Measurements from ENCODE around the gene PLXNC1.
"Not testable (repeated sequence)": the region's sequence is repeated elsewhere in the genome, so short reads cannot be mapped to it uniquely, and the experiment has no call there.

Gene PLXNC1

GRCh38 chr12:94312378-94312777 lies 164.0 kb downstream of the PLXNC1 start:
- Histone ChIP-seq H3F3A (ENCODE audit: insufficient read depth, low read length) (peaks cover 5% of the 10 kb centered on the region; the same call in 1 of the 2 replicates), H3K9me3 (ENCODE audit: low read length) (no peaks in the 10 kb centered on the region; the same call in 1 of the 2 replicates), H3K4me1 (ENCODE audit: insufficient read depth, low read length, severe bottlenecking) (no peaks in the 10 kb centered on the region), H3K9ac (ENCODE audit: low read length) (no peak overlapping the region), H3K79me2 (ENCODE audit: insufficient read depth, low read length) (no peaks in the 10 kb centered on the region), H4K20me1 (ENCODE audit: insufficient read depth, low read length) (no peaks in the 10 kb centered on the region), H3K27me3 (ENCODE audit: insufficient read depth, low read length) (no peaks in the 10 kb centered on the region), H2AFZ (ENCODE audit: low read length) (no peak overlapping the region), H3K4me3 (ENCODE audit: low read depth, low read length, poor library complexity, severe bottlenecking) (no peak overlapping the region), H3K9me2 (ENCODE audit: low read depth, low read length) (no peaks in the 10 kb centered on the region), H3K27ac (ENCODE audit: low read depth, low read length, poor library complexity, severe bottlenecking) (no peak overlapping the region), H3K36me3 (ENCODE audit: insufficient read depth, low read length) (peaks cover 42% of the 10 kb centered on the region), H3K4me2 (ENCODE audit: low read length) (no peak overlapping the region)
- TF ChIP-seq, protein P1, sequence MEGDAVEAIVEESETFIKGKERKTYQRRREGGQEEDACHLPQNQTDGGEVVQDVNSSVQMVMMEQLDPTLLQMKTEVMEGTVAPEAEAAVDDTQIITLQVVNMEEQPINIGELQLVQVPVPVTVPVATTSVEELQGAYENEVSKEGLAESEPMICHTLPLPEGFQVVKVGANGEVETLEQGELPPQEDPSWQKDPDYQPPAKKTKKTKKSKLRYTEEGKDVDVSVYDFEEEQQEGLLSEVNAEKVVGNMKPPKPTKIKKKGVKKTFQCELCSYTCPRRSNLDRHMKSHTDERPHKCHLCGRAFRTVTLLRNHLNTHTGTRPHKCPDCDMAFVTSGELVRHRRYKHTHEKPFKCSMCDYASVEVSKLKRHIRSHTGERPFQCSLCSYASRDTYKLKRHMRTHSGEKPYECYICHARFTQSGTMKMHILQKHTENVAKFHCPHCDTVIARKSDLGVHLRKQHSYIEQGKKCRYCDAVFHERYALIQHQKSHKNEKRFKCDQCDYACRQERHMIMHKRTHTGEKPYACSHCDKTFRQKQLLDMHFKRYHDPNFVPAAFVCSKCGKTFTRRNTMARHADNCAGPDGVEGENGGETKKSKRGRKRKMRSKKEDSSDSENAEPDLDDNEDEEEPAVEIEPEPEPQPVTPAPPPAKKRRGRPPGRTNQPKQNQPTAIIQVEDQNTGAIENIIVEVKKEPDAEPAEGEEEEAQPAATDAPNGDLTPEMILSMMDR (IDR thresholded peaks at IDR 0.05; ENCODE audit: low read length) = no peak
- TF ChIP-seq EZH2 (IDR thresholded peaks at IDR 0.05; ENCODE audit: borderline replicate concordance, low read length) = no peak

DNA sequence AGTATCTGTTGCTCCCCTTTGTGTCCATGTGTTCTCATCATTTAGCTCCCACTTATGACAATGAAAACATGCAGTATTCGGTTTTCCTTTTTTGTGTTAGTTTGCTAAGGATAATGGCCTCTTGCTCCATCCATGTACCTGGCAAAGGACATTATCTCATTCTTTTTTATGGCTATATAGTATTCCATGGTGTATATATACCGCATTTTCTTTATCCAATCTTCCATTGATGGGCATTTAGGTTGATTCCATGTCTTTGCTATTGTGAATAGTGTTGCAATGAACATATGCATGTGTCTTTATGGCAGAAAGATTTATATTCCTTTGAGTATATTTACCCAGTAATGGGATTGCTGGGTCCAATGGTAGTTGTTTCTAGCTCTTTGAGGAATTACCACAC lies 168.2 kb downstream of the PLXNC1 start:
- H3K4me3 ChIP-seq (ENCODE audit: low read depth, low read length, poor library complexity, severe bottlenecking); H3K79me2 ChIP-seq (ENCODE audit: insufficient read depth, low read length); H3K9ac ChIP-seq (ENCODE audit: low read length); H4K20me1 ChIP-seq (ENCODE audit: insufficient read depth, low read length); H3F3A ChIP-seq (ENCODE audit: insufficient read depth, low read length); H3K4me1 ChIP-seq (ENCODE audit: insufficient read depth, low read length, severe bottlenecking); H2AFZ ChIP-seq (ENCODE audit: low read length); H3K9me2 ChIP-seq (ENCODE audit: low read depth, low read length); H3K4me2 ChIP-seq (ENCODE audit: low read length); H3K27ac ChIP-seq (ENCODE audit: low read depth, low read length, poor library complexity, severe bottlenecking); H3K27me3 ChIP-seq (ENCODE audit: insufficient read depth, low read length): not testable (repeated sequence)
- Histone ChIP-seq H3K36me3 (ENCODE audit: insufficient read depth, low read length) (peaks cover 15% of the 10 kb centered on the region), H3K9me3 (ENCODE audit: low read length) (peaks cover 17% of the 10 kb centered on the region)

GRCh38 chr12:94318181-94318580 lies 169.8 kb downstream of the PLXNC1 start:
- TF ChIP-seq, protein P1 (IDR thresholded peaks at IDR 0.05; ENCODE audit: low read length) = no peak
- no peak for TF ChIP-seq EZH2 (IDR thresholded peaks at IDR 0.05; ENCODE audit: borderline replicate concordance, low read length)
- no peak overlapping the region for H3K4me2 ChIP-seq (ENCODE audit: low read length)
- no peak overlapping the region for H2AFZ ChIP-seq (ENCODE audit: low read length)
- no peak overlapping the region for H3K27ac ChIP-seq (ENCODE audit: low read depth, low read length, poor library complexity, severe bottlenecking)
- no peaks in the 10 kb centered on the region for H4K20me1 ChIP-seq (ENCODE audit: insufficient read depth, low read length)
- H3K9me3 ChIP-seq (ENCODE audit: low read length) = peaks cover 17% of the 10 kb centered on the region
- H3K9me2 ChIP-seq (ENCODE audit: low read depth, low read length) = no peaks in the 10 kb centered on the region
- no peaks in the 10 kb centered on the region for H3K27me3 ChIP-seq (ENCODE audit: insufficient read depth, low read length)
- peaks cover 5% of the 10 kb centered on the region; the same call in 1 of the 2 replicates for H3F3A ChIP-seq (ENCODE audit: insufficient read depth, low read length)
- no peak overlapping the region for H3K4me3 ChIP-seq (ENCODE audit: low read depth, low read length, poor library complexity, severe bottlenecking)
- H3K9ac ChIP-seq (ENCODE audit: low read length) = no peak overlapping the region
- H3K79me2 ChIP-seq (ENCODE audit: insufficient read depth, low read length) = no peaks in the 10 kb centered on the region
- H3K36me3 ChIP-seq (ENCODE audit: insufficient read depth, low read length) = peaks cover 22% of the 10 kb centered on the region
- no peaks in the 10 kb centered on the region for H3K4me1 ChIP-seq (ENCODE audit: insufficient read depth, low read length, severe bottlenecking)

DNA sequence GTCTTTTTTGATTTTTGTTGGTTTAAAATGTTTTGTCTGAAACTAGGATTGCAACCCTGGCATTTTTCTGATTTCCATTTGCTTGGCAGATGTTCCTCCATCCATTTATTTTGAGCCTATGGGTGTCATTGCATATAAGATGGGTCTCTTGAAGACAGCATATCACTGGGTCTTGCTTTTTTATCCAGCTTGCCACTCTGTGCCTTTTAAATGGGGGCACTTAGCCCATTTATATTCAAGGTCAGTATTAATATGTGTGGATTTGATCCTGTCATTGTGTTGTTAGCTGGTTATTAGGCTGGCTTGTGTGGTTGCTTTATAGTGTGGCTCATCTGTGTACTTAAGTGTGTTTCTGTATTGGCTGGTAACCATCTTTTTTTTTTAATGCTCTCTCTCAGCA lies 171.7 kb downstream of the PLXNC1 start:
- no peaks in the 10 kb centered on the region for H3K4me1 ChIP-seq (ENCODE audit: insufficient read depth, low read length, severe bottlenecking)
- H3K9me2 ChIP-seq (ENCODE audit: low read depth, low read length) = no peaks in the 10 kb centered on the region
- no peak overlapping the region for H2AFZ ChIP-seq (ENCODE audit: low read length)
- H3F3A ChIP-seq (ENCODE audit: insufficient read depth, low read length) = peaks cover 5% of the 10 kb centered on the region; the same call in 1 of the 2 replicates
- no peak overlapping the region for H3K4me3 ChIP-seq (ENCODE audit: low read depth, low read length, poor library complexity, severe bottlenecking)
- H3K79me2 ChIP-seq (ENCODE audit: insufficient read depth, low read length) = no peaks in the 10 kb centered on the region
- no peaks in the 10 kb centered on the region for H4K20me1 ChIP-seq (ENCODE audit: insufficient read depth, low read length)
- H3K9me3 ChIP-seq (ENCODE audit: low read length) = peaks cover 17% of the 10 kb centered on the region
- no peaks in the 10 kb centered on the region for H3K27me3 ChIP-seq (ENCODE audit: insufficient read depth, low read length)
- peaks cover 33% of the 10 kb centered on the region for H3K36me3 ChIP-seq (ENCODE audit: insufficient read depth, low read length)
- no peak for TF ChIP-seq EZH2 (IDR thresholded peaks at IDR 0.05; ENCODE audit: borderline replicate concordance, low read length)
- no peak overlapping the region for H3K9ac ChIP-seq (ENCODE audit: low read length)
- H3K4me2 ChIP-seq (ENCODE audit: low read length) = no peak overlapping the region
- no peak overlapping the region for H3K27ac ChIP-seq (ENCODE audit: low read depth, low read length, poor library complexity, severe bottlenecking)

All from OCI-LY1 (cell line).